H9 (cell line): Measurements from ENCODE around the gene PSKH1. TPM values are rescaled to one million over a fixed set of nuclear protein-coding genes. Genes with fewer than 3 reads are reported as not detected.

Source experiments
- DNase-seq: peaks from one replicate; pipeline ENCODE4 v3.0.0-alpha.2; 2017
- H2AFZ ChIP-seq: one replicate; pipeline ENCODE4 v1.6.1; 2013; ENCODE audit warnings: mild to moderate bottlenecking, low read length, control low read depth, moderate library complexity
- H2AK5ac ChIP-seq: 2 replicates; pipeline ENCODE4 v1.6.1; 2013; ENCODE audit warnings: low read length, control low read depth, mixed read lengths; ENCODE audit not compliant: insufficient read length
- H2BK120ac ChIP-seq: one replicate; pipeline ENCODE4 v1.6.1; 2013; ENCODE audit warnings: low read depth, mild to moderate bottlenecking, low read length, control low read depth, inconsistent platforms; ENCODE audit not compliant: poor library complexity, severe bottlenecking
- H2BK12ac ChIP-seq: 2 replicates; pipeline ENCODE4 v1.6.1; 2013; ENCODE audit warnings: low read length, control low read depth, mixed read lengths, low read depth; ENCODE audit not compliant: insufficient read length
- H2BK15ac ChIP-seq: 2 replicates; pipeline ENCODE4 v1.6.1; 2013; ENCODE audit warnings: low read depth, low read length, control low read depth
- H2BK20ac ChIP-seq: one replicate; pipeline ENCODE4 v1.6.1; 2013; ENCODE audit warnings: low read depth, mild to moderate bottlenecking, low read length, control low read depth, inconsistent platforms; ENCODE audit not compliant: poor library complexity, severe bottlenecking
- H2BK5ac ChIP-seq: 2 replicates; pipeline ENCODE4 v1.6.1; 2013; ENCODE audit warnings: low read length, control low read depth, mixed read lengths; ENCODE audit not compliant: insufficient read length
- H3K14ac ChIP-seq: 2 replicates; pipeline ENCODE4 v1.6.1; 2013; ENCODE audit warnings: low read length, control low read depth; ENCODE audit not compliant: insufficient read depth
- H3K18ac ChIP-seq: 2 replicates; pipeline ENCODE4 v1.6.1; 2013; ENCODE audit warnings: low read depth, mild to moderate bottlenecking, mixed read lengths, low read length, control low read depth; ENCODE audit not compliant: insufficient read length
- H3K23ac ChIP-seq: 2 replicates; pipeline ENCODE4 v1.6.1; 2013; ENCODE audit warnings: low read length, control low read depth, mixed read lengths, low read depth; ENCODE audit not compliant: insufficient read length
- H3K23me2 ChIP-seq: 2 replicates; pipeline ENCODE4 v1.6.1; 2013; ENCODE audit warnings: low read depth, mild to moderate bottlenecking, mixed read lengths, low read length, control low read depth; ENCODE audit not compliant: insufficient read length, poor library complexity, severe bottlenecking
- H3K27ac ChIP-seq: 2 replicates; pipeline ENCODE4 v1.5.1; 2013; ENCODE audit warnings: low read length, control low read depth, mixed read lengths, low read depth; ENCODE audit not compliant: insufficient read length
- H3K27me3 ChIP-seq: 2 replicates; pipeline ENCODE4 v1.6.1; 2013; ENCODE audit warnings: low read length, control low read depth, inconsistent platforms; ENCODE audit not compliant: insufficient read depth
- H3K4ac ChIP-seq: 2 replicates; pipeline ENCODE4 v1.6.1; 2013; ENCODE audit warnings: low read depth, mild to moderate bottlenecking, control low read depth, inconsistent platforms, low read length, moderate library complexity
- H3K4me1 ChIP-seq: 2 replicates; pipeline ENCODE4 v1.6.1; 2013; ENCODE audit warnings: low read length, control low read depth, inconsistent platforms; ENCODE audit not compliant: insufficient read depth
- H3K4me2 ChIP-seq: 2 replicates; pipeline ENCODE4 v1.6.1; 2013; ENCODE audit warnings: low read length, control low read depth, mixed read lengths; ENCODE audit not compliant: insufficient read length, insufficient read depth
- H3K56ac ChIP-seq: 2 replicates; pipeline ENCODE4 v1.6.1; 2013; ENCODE audit warnings: low read depth, mild to moderate bottlenecking, mixed read lengths, low read length, control low read depth; ENCODE audit not compliant: insufficient read length
- H3K79me1 ChIP-seq: 2 replicates; pipeline ENCODE4 v1.6.1; 2013; ENCODE audit warnings: low read depth, mild to moderate bottlenecking, moderate library complexity, low read length, control low read depth, inconsistent platforms; ENCODE audit not compliant: insufficient read depth, poor library complexity, severe bottlenecking
- H3K79me2 ChIP-seq: 2 replicates; pipeline ENCODE4 v1.6.1; 2013; ENCODE audit warnings: low read length, control low read depth, inconsistent platforms; ENCODE audit not compliant: insufficient read depth
- H3K9ac ChIP-seq: 2 replicates; pipeline ENCODE4 v1.6.1; 2013; ENCODE audit warnings: low read length, control low read depth, mixed read lengths; ENCODE audit not compliant: insufficient read length; ENCODE audit errors: extremely low read depth
- H3K9me3 ChIP-seq: one replicate; pipeline ENCODE4 v1.6.1; 2013; ENCODE audit warnings: low read depth, low read length, inconsistent platforms; ENCODE audit not compliant: control insufficient read depth
- H3T11ph ChIP-seq: one replicate; pipeline ENCODE4 v1.6.1; 2013; ENCODE audit warnings: mild to moderate bottlenecking, low read length, control low read depth, inconsistent platforms
- H4K20me1 ChIP-seq: one replicate; pipeline ENCODE4 v1.6.1; 2013; ENCODE audit not compliant: control insufficient read depth, insufficient read length, insufficient read depth
- H4K5ac ChIP-seq: 2 replicates; pipeline ENCODE4 v1.6.1; 2013; ENCODE audit warnings: low read depth, mild to moderate bottlenecking, mixed read lengths, low read length, control low read depth; ENCODE audit not compliant: insufficient read length
- H4K8ac ChIP-seq: replicated peaks from 2 replicates; pipeline ENCODE4 v1.6.1; 2013; ENCODE audit warnings: low read length, control low read depth, mixed read lengths, low read depth; ENCODE audit not compliant: insufficient read length
- H4K91ac ChIP-seq: 2 replicates; pipeline ENCODE4 v1.6.1; 2013; ENCODE audit warnings: low read depth, mild to moderate bottlenecking, moderate library complexity, mixed read lengths, low read length, control low read depth; ENCODE audit not compliant: insufficient read length
- H3K27ac Mint-ChIP-seq, 3 experiments: 2 replicates in 2 of 3; 3 replicates in 1 of 3; pipeline ENCODE4 v1.8.0; 2020 to 2021; ENCODE audit warnings: mixed read lengths in 3 of 3, mild to moderate bottlenecking in 1 of 3, moderate library complexity in 1 of 3
- H3K27me3 Mint-ChIP-seq: 2 replicates; pipeline ENCODE4 v1.8.0; 2021; ENCODE audit warnings: low read depth, mild to moderate bottlenecking, moderate library complexity, mixed read lengths
- H3K36me3 Mint-ChIP-seq, 3 experiments: 2 replicates in 2 of 3; 3 replicates in 1 of 3; pipeline ENCODE4 v1.8.0; 2020 to 2021; ENCODE audit warnings: low read depth in 3 of 3, mixed read lengths in 3 of 3; ENCODE audit not compliant: insufficient read depth in 1 of 3
- H3K4me1 Mint-ChIP-seq, 2 experiments: 2 replicates each; pipeline ENCODE4 v1.8.0; 2020; ENCODE audit warnings: mixed read lengths in 2 of 2
- H3K4me3 Mint-ChIP-seq, 2 experiments: 2 replicates in 1 of 2; 3 replicates in 1 of 2; pipeline ENCODE4 v1.8.0; 2020 to 2021; ENCODE audit warnings: mild to moderate bottlenecking in 2 of 2, mixed read lengths in 2 of 2, moderate library complexity in 1 of 2
- H3K9me3 Mint-ChIP-seq, 2 experiments: 2 replicates in 1 of 2; 3 replicates in 1 of 2; pipeline ENCODE4 v1.8.0; 2020; ENCODE audit warnings: mild to moderate bottlenecking in 2 of 2, mixed read lengths in 2 of 2, moderate library complexity in 1 of 2
- CTCF ChIP-seq: fragments of 200-600 bp; sonication (generic); conservative IDR thresholded peaks from 3 replicates; pipeline ENCODE4 v1.8.0; 2021; ENCODE audit warnings: antibody characterized with exemption, mild to moderate bottlenecking
- WGBS: extraction: QIAGEN DNeasy Blood & Tissue Kit; methylation state at CpG from one replicate; pipeline ENCODE4 v1.1.7; 2013; ENCODE audit warnings: missing lambda C conversion rate, low lambda C conversion rate, mixed read lengths; ENCODE audit not compliant: insufficient read length; ENCODE audit errors: extremely low coverage; 5-methylcytosine and 5-hydroxymethylcytosine counted together
- total RNA-seq: library from RNA; stranded (reverse); gene quantifications from 2 replicates; pipeline ENCODE4 v1.2.1, GENCODE V29; 2021

The PSKH1 gene
- total RNA-seq, 1 experiment from 2014 or later: 29.1 TPM

GRCh38 chr16:67969254-67970039 is 76.4 kb downstream of the PSKH1 start:
- Histone ChIP-seq H3K9me3 (no peaks in the 10 kb centered on the region), H3K27me3 (no peaks in the 10 kb centered on the region), H3K56ac (no peak overlapping the region), H3K14ac (no peak overlapping the region), H4K8ac (no peak overlapping the region), H2BK5ac (no peak overlapping the region), H3K4ac (no peak overlapping the region), H3T11ph (no peak overlapping the region), H3K9ac (no peak overlapping the region), H3K27ac (no peak overlapping the region), H2BK12ac (no peak overlapping the region), H4K20me1 (peaks cover 1% of the 10 kb centered on the region), H4K91ac (no peak overlapping the region), H3K79me2 (no peaks in the 10 kb centered on the region; the same call in 1 of the 2 replicates), H3K4me1 (peaks cover 5% of the 10 kb centered on the region; the same call in 1 of the 2 replicates), H2BK15ac (no peak overlapping the region), H2BK20ac (no peak overlapping the region), H3K79me1 (no peaks in the 10 kb centered on the region), H3K4me2 (peak overlapping the region; percentile 22), H3K18ac (no peak overlapping the region), H2BK120ac (no peak overlapping the region), H3K23ac (no peak overlapping the region), H2AK5ac (no peak overlapping the region), H3K23me2 (peaks cover 3% of the 10 kb centered on the region), H2AFZ (no peak overlapping the region), H4K5ac (no peak overlapping the region)
- TF ChIP-seq CTCF: no peak
- no peaks in the 10 kb centered on the region; a peak in 1 of 5 replicates for H3K9me3 Mint-ChIP-seq
- H3K27me3 Mint-ChIP-seq: peaks cover 2% of the 10 kb centered on the region
- peak; percentile 88 for DNase-seq
- peak overlapping the region; percentile 93 to 95 for H3K4me3 Mint-ChIP-seq
- H3K27ac Mint-ChIP-seq: peak overlapping the region in 2 of 3 experiments; percentile 22 to 52; a peak in 4 of 7 replicates
- H3K4me1 Mint-ChIP-seq: peaks cover 34 to 38% of the 10 kb centered on the region in 2 experiments
- WGBS: no CpG with 5 or more reads among the region's 40 CpGs
- H3K36me3 Mint-ChIP-seq: peaks cover 0 to 12% (median 2%) of the 10 kb centered on the region in 3 experiments; a peak in 4 of 7 replicates
